Activated naive CD8-positive, alpha-beta T cell (primary cell): ENCODE data around the gene CAMK2D.

ENCODE experiments used
- H3K27ac Mint-ChIP-seq: one replicate; pipeline ENCODE4 v1.8.0; 2021; ENCODE audit warnings: mixed read lengths
- H3K27me3 Mint-ChIP-seq: one replicate; pipeline ENCODE4 v1.8.0; 2021; ENCODE audit warnings: mixed read lengths
- H3K36me3 Mint-ChIP-seq: one replicate; pipeline ENCODE4 v1.8.0; 2021; ENCODE audit warnings: mixed read lengths
- H3K4me1 Mint-ChIP-seq: one replicate; pipeline ENCODE4 v1.8.0; 2021; ENCODE audit warnings: low read depth, mixed read lengths
- H3K4me3 Mint-ChIP-seq: one replicate; pipeline ENCODE4 v1.8.0; 2021; ENCODE audit warnings: mild to moderate bottlenecking, mixed read lengths
- H3K9me3 Mint-ChIP-seq: one replicate; pipeline ENCODE4 v1.8.0; 2021; ENCODE audit warnings: low read depth, mixed read lengths

CAMK2D gene

GRCh38 chr4:113409181-113409580, 352.4 kb downstream of the CAMK2D start:
- H3K4me3 Mint-ChIP-seq = no peak overlapping the region
- H3K27ac Mint-ChIP-seq = no peak overlapping the region
- H3K4me1 Mint-ChIP-seq = peaks cover 1% of the 10 kb centered on the region
- no peaks in the 10 kb centered on the region for H3K27me3 Mint-ChIP-seq
- no peaks in the 10 kb centered on the region for H3K9me3 Mint-ChIP-seq
- H3K36me3 Mint-ChIP-seq = no peaks in the 10 kb centered on the region

- Mint-ChIP-seq H3K9me3 (no peaks in the 10 kb centered on the region), H3K36me3 (no peaks in the 10 kb centered on the region), H3K27ac (no peak overlapping the region), H3K27me3 (no peaks in the 10 kb centered on the region), H3K4me3 (no peak overlapping the region), H3K4me1 (peaks cover 1% of the 10 kb centered on the region)
Observed at GRCh38 chr4:113407409-113407808, 354.1 kb downstream of the CAMK2D start.

GRCh38 chr4:113406723-113407016, 354.9 kb downstream of the CAMK2D start:
- no peaks in the 10 kb centered on the region for H3K36me3 Mint-ChIP-seq
- H3K9me3 Mint-ChIP-seq = no peaks in the 10 kb centered on the region
- peaks cover under 1% of the 10 kb centered on the region for H3K27me3 Mint-ChIP-seq
- H3K4me3 Mint-ChIP-seq = no peak overlapping the region
- no peak overlapping the region for H3K27ac Mint-ChIP-seq
- H3K4me1 Mint-ChIP-seq = peaks cover 1% of the 10 kb centered on the region

GRCh38 chr4:113405874-113406722, 355.4 kb downstream of the CAMK2D start:
- no peaks in the 10 kb centered on the region for H3K9me3 Mint-ChIP-seq
- peaks cover 1% of the 10 kb centered on the region for H3K4me1 Mint-ChIP-seq
- peaks cover 1% of the 10 kb centered on the region for H3K27me3 Mint-ChIP-seq
- H3K4me3 Mint-ChIP-seq = no peak overlapping the region
- no peak overlapping the region for H3K27ac Mint-ChIP-seq
- no peaks in the 10 kb centered on the region for H3K36me3 Mint-ChIP-seq

- Mint-ChIP-seq H3K27ac (no peak overlapping the region), H3K27me3 (peaks cover 1% of the 10 kb centered on the region), H3K9me3 (no peaks in the 10 kb centered on the region), H3K4me1 (no peaks in the 10 kb centered on the region), H3K36me3 (no peaks in the 10 kb centered on the region), H3K4me3 (no peak overlapping the region)
Observed at GRCh38 chr4:113404841-113405240, 356.7 kb downstream of the CAMK2D start.

GRCh38 chr4:113404167-113404571, 357.4 kb downstream of the CAMK2D start:
- Mint-ChIP-seq H3K27me3 (peaks cover 1% of the 10 kb centered on the region), H3K4me1 (no peaks in the 10 kb centered on the region), H3K4me3 (no peak overlapping the region)

More at GRCh38 chr4:113404167-113404571, 357.4 kb downstream of the CAMK2D start:
- Mint-ChIP-seq H3K36me3 (no peaks in the 10 kb centered on the region), H3K9me3 (no peaks in the 10 kb centered on the region), H3K27ac (no peak overlapping the region)
